Measurements from ENCODE around the gene IPO5.

The IPO5 gene

GRCh38 chr13:98055623-98056022 is 102.1 kb downstream of the IPO5 start:
- no peak for DNase-seq (ENCODE audit: low spot score)
- TF ChIP-seq CTCF (IDR thresholded peaks at IDR 0.05; ENCODE audit: borderline replicate concordance, control extremely low read depth, extremely low read depth, insufficient read depth, missing control alignments), result no peak
- in situ Hi-C loops (cut with MboI; ENCODE audit: low sequenced_read_pairs, unreplicated experiment), result no loop called here

GRCh38 chr13:98056839-98057410 is 103.5 kb downstream of the IPO5 start:
- in situ Hi-C loops (cut with MboI; ENCODE audit: low sequenced_read_pairs, unreplicated experiment), result no loop called here
- no peak for DNase-seq (ENCODE audit: low spot score)
- no peak for TF ChIP-seq CTCF (IDR thresholded peaks at IDR 0.05; ENCODE audit: borderline replicate concordance, control extremely low read depth, extremely low read depth, insufficient read depth, missing control alignments)

GRCh38 chr13:98059276-98059675 is 105.8 kb downstream of the IPO5 start:
- no peak for DNase-seq (ENCODE audit: low spot score)
- in situ Hi-C loops (cut with MboI; ENCODE audit: low sequenced_read_pairs, unreplicated experiment), result no loop called here
- no peak for TF ChIP-seq CTCF (IDR thresholded peaks at IDR 0.05; ENCODE audit: borderline replicate concordance, control extremely low read depth, extremely low read depth, insufficient read depth, missing control alignments)

- in situ Hi-C loops (cut with MboI; ENCODE audit: low sequenced_read_pairs, unreplicated experiment), result no loop called here
- no peak for DNase-seq (ENCODE audit: low spot score)
- TF ChIP-seq CTCF (IDR thresholded peaks at IDR 0.05; ENCODE audit: borderline replicate concordance, control extremely low read depth, extremely low read depth, insufficient read depth, missing control alignments), result no peak
Measured at GRCh38 chr13:98060282-98060681, 106.8 kb downstream of the IPO5 start.

GRCh38 chr13:98065468-98065867 is 112.0 kb downstream of the IPO5 start:
- DNase-seq (ENCODE audit: low spot score), result no peak
- in situ Hi-C loops (cut with MboI; ENCODE audit: low sequenced_read_pairs, unreplicated experiment), result no loop called here
- no peak for TF ChIP-seq CTCF (IDR thresholded peaks at IDR 0.05; ENCODE audit: borderline replicate concordance, control extremely low read depth, extremely low read depth, insufficient read depth, missing control alignments)

GRCh38 chr13:98066636-98067035 is 113.2 kb downstream of the IPO5 start:
- no peak for TF ChIP-seq CTCF (IDR thresholded peaks at IDR 0.05; ENCODE audit: borderline replicate concordance, control extremely low read depth, extremely low read depth, insufficient read depth, missing control alignments)
- in situ Hi-C loops (cut with MboI; ENCODE audit: low sequenced_read_pairs, unreplicated experiment), result no loop called here
- DNase-seq (ENCODE audit: low spot score), result no peak

Data from GM13976 (cell line).